MCF 10A (cell line): Measurements from ENCODE around the gene PTGR3. TPM values are rescaled to one million over a fixed set of nuclear protein-coding genes. Genes with fewer than 3 reads are reported as not detected.

Experiments used
- BruUV-seq: library from RNA; stranded (reverse); fragments of 400-500 nt; replicated peaks from 2 replicates; lab custom pipeline; 2021; lab: Mats Ljungman, UMichigan
- CTCF ChIA-PET: fragments of 300-600 bp; sonication (Branson Sonifier 250); formaldehyde crosslinking; extraction: SDS; loops from one replicate; lab custom pipeline; 2021; ENCODE audit warnings: antibody characterized with exemption, inconsistent platforms; lab: Yijun Ruan, JAX
- POLR2A ChIA-PET: fragments of 300-600, 350-650 bp; sonication (Branson Sonifier 250); formaldehyde crosslinking; extraction: SDS; loops from one replicate; lab custom pipeline; 2020; ENCODE audit warnings: antibody characterized with exemption, inconsistent platforms; lab: Yijun Ruan, JAX
- DNase-seq: peaks from one replicate; pipeline ENCODE4 v3.0.0-alpha.2; 2018; ENCODE audit not compliant: unreplicated experiment
- H3K27ac Mint-ChIP-seq: one replicate; pipeline ENCODE4 v1.8.0; 2022; ENCODE audit warnings: mild to moderate bottlenecking, low read depth, mixed read lengths; ENCODE audit not compliant: unreplicated experiment
- H3K27me3 Mint-ChIP-seq: one replicate; pipeline ENCODE4 v1.8.0; 2022; ENCODE audit warnings: mixed read lengths; ENCODE audit not compliant: insufficient read depth, unreplicated experiment
- H3K36me3 Mint-ChIP-seq: one replicate; pipeline ENCODE4 v1.8.0; 2022; ENCODE audit warnings: mild to moderate bottlenecking, moderate library complexity, mixed read lengths; ENCODE audit not compliant: insufficient read depth, unreplicated experiment
- H3K4me1 Mint-ChIP-seq: one replicate; pipeline ENCODE4 v1.8.0; 2022; ENCODE audit warnings: mixed read lengths; ENCODE audit not compliant: insufficient read depth, unreplicated experiment
- H3K4me3 Mint-ChIP-seq: one replicate; pipeline ENCODE4 v1.8.0; 2022; ENCODE audit warnings: mild to moderate bottlenecking, moderate library complexity, mixed read lengths; ENCODE audit not compliant: unreplicated experiment
- H3K9me3 Mint-ChIP-seq: one replicate; pipeline ENCODE4 v1.8.0; 2022; ENCODE audit warnings: mixed read lengths; ENCODE audit not compliant: unreplicated experiment
- CTCF ChIP-seq: fragments of 200-600 bp; IDR thresholded peaks from one replicate; pipeline ENCODE4 v1.8.0; 2022; ENCODE audit warnings: antibody characterized with exemption, mild to moderate bottlenecking; ENCODE audit not compliant: unreplicated experiment
- intact Hi-C: fragments of 100-400 bp; cut with micrococcal nuclease; formaldehyde crosslinking; loops from 2 replicates; pipeline ENCODE4 v1.14.1; 2022
- total RNA-seq: library from RNA; stranded (reverse); gene quantifications from 2 replicates; pipeline ENCODE4 v1.2.3, GENCODE V29; 2022

The PTGR3 gene
- total RNA-seq, 1 experiment from 2014 or later = 20.6 TPM

GRCh38 chr18:75214766-75215510 lies 6.0 kb upstream of the PTGR3 start:
- no peak for TF ChIP-seq CTCF
- no TSS peak for BruUV-seq
- Mint-ChIP-seq H3K4me1 (peaks cover 28% of the 10 kb centered on the region), H3K9me3 (no peaks in the 10 kb centered on the region), H3K27me3 (no peaks in the 10 kb centered on the region), H3K4me3 (no peak overlapping the region), H3K36me3 (peaks cover 6% of the 10 kb centered on the region), H3K27ac (no peak overlapping the region)
- ChIA-PET CTCF (interaction anchor here (0.5 to 1.6 kb wide), 7 partner anchors 10 to 1086 kb away, joined by 3 to 5 read pairs (median 3); no protein-coding TSS in a partner anchor), POLR2A (interaction anchor here (0.5 to 1.7 kb wide), 3 partner anchors 33 to 146 kb away, joined by 3 to 6 read pairs (median 4); no protein-coding TSS in a partner anchor)
- intact Hi-C loops = loop anchor here (5.0 to 10.0 kb wide), 5 partner anchors 32 to 1137 kb away; no protein-coding TSS in a partner anchor
- no peak for DNase-seq

GRCh38 chr18:75214332-75214690 lies 5.4 kb upstream of the PTGR3 start:
- no TSS peak for BruUV-seq
- CTCF ChIA-PET = interaction anchor here (0.5 to 1.3 kb wide), 3 partner anchors 173 to 1086 kb away, joined by 3 read pairs; no protein-coding TSS in a partner anchor
- Mint-ChIP-seq H3K4me1 (peaks cover 28% of the 10 kb centered on the region), H3K9me3 (no peaks in the 10 kb centered on the region), H3K27me3 (no peaks in the 10 kb centered on the region), H3K4me3 (no peak overlapping the region), H3K27ac (no peak overlapping the region), H3K36me3 (peaks cover 6% of the 10 kb centered on the region)
- POLR2A ChIA-PET = interaction anchor here (0.7 to 1.9 kb wide), 3 partner anchors 25 to 456 kb away, joined by 3 to 6 read pairs (median 3); no protein-coding TSS in a partner anchor
- intact Hi-C loops = loop anchor here (5.0 to 10.0 kb wide), 5 partner anchors 33 to 1138 kb away; no protein-coding TSS in a partner anchor
- DNase-seq = no peak
- no peak for TF ChIP-seq CTCF

GRCh38 chr18:75213611-75214331 lies 4.8 kb upstream of the PTGR3 start:
- intact Hi-C loops = loop anchor here (5.0 to 10.0 kb wide), 5 partner anchors 34 to 1139 kb away; no protein-coding TSS in a partner anchor
- ChIA-PET POLR2A (interaction anchor here (0.6 to 1.9 kb wide), 9 partner anchors 24 to 1351 kb away, joined by 3 to 11 read pairs (median 6); no protein-coding TSS in a partner anchor), CTCF (interaction anchor here (0.5 to 1.3 kb wide), 5 partner anchors 8 to 1087 kb away, joined by 3 read pairs; no protein-coding TSS in a partner anchor)
- Mint-ChIP-seq H3K9me3 (no peaks in the 10 kb centered on the region), H3K36me3 (peaks cover 6% of the 10 kb centered on the region), H3K27ac (no peak overlapping the region), H3K27me3 (no peaks in the 10 kb centered on the region), H3K4me3 (peak overlapping the region; percentile 9), H3K4me1 (peaks cover 28% of the 10 kb centered on the region)
- no TSS peak for BruUV-seq
- peak; percentile 50 for DNase-seq
- no peak for TF ChIP-seq CTCF
